Astrocyte (in vitro differentiated cells and primary cell): ENCODE data around the gene PSAT1.

Experiments
- CTCF ChIP-seq: IDR thresholded peaks from 2 replicates; pipeline ENCODE4 v1.5.1; 2011; ENCODE audit warnings: low read depth, mild to moderate bottlenecking, inconsistent platforms, low read length, moderate library complexity; ENCODE audit not compliant: insufficient read depth
- EZH2 ChIP-seq: IDR thresholded peaks from 2 replicates; pipeline ENCODE4 v1.6.1; 2012; ENCODE audit warnings: mild to moderate bottlenecking, low read length, inconsistent platforms; ENCODE audit not compliant: insufficient read depth

GRCh38 chr9:78296893-78297671 is at the start of gene PSAT1:
- TF ChIP-seq CTCF (no peak), EZH2 (no peak)
